ENCODE data around the gene DNPH1.

Gene DNPH1

DNA sequence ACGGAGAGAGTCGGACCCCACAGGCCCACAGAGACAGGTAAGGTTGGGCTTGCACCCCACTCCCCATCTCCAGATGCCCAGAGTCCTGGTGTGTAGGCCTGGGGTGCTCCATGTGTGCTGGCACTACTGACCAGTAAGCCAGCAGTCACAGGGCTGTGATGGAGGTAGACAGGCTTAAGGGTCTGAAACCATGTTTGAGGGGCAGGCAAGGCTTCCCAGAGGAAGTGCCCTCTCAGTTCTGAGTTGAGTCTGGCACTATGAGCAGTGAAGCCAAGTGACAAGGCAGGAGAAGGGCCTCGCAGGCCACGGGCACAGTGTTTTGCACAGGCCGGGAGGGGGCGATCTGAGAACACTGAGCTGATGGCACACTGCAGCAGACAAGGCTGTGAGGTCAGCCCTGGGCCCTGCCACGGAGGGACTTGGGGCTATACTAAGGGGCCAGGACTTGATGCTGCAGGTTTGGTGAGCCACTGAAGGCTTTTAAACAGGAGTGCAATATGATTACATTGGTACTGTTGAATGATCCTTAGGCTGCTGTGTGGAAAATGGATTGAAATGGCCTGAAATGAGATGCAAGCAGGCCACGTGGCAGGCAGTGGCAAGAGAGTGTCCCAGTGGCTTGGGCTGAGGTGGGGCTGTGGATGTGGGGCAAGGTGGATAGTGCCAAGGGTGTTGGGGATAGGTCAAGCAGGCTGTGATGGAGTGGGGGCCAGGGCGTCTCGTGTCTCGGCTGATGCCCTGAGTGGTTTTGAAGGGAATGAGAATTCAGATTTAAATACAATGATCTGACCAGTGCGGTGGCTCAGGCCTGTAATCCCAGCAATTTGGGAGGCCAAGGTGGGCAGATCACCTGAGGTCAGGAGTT lies 34.3 kb upstream of the DNPH1 start:
- DNase-seq = peak; percentile 64

DNA sequence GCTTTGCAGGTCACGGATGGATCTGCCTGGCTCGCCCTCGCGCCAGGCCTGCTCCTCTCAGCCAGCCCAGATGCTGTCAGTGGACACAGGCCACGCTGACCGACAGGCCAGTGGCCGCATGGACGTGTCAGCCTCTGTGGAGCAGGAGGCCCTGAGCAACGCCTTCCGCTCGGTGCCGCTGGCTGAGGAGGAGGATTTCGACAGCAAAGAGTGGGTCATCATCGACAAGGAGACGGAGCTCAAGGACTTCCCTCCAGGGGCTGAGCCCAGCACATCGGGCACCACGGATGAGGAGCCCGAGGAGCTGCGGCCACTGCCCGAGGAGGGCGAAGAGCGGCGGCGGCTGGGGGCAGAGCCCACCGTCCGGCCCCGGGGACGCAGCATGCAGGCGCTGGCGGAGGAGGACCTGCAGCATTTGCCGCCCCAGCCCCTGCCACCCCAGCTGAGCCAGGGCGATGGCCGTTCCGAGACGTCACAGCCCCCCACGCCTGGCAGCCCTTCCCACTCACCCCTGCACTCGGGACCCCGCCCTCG lies 33.6 kb upstream of the DNPH1 start:
- no peak for DNase-seq

DNA sequence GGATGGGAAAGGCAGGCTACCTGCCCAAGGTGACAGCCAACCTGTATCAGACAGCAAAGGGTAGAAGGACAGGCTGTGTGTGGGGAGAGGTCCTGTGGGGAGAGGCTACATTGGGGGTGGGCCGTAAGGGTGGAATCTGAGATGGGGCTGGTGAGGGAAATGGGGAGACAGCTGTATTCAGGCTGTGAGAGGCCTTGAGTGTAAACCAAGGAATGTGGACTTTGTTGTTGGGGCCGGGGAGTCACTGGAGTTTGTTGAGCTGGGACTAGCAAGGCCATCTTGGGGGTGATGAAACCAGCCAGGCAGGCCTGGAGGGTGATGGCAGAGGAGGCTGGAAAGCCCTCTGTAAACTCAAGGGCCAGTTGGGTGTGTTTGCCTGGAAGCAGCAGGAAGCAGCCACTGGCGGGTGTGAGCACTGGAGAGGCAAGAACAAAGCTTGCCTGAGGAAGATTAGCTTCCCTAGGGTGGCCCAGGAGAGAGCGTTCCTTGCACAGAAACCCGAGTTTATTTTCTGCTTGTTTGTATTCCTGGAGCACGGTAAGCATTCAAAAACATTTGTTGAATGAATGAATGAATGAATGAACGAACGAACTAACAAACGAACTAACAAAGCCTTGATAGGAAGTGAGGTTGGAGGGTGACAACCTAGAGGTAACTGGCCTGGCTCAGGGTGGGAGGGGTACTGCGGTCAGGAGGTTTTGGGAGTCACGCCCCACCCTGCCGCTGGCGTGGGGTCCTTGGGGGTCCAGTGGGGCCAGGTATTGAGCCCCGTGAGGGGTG lies 32.9 kb upstream of the DNPH1 start:
- DNase-seq = no peak

DNA sequence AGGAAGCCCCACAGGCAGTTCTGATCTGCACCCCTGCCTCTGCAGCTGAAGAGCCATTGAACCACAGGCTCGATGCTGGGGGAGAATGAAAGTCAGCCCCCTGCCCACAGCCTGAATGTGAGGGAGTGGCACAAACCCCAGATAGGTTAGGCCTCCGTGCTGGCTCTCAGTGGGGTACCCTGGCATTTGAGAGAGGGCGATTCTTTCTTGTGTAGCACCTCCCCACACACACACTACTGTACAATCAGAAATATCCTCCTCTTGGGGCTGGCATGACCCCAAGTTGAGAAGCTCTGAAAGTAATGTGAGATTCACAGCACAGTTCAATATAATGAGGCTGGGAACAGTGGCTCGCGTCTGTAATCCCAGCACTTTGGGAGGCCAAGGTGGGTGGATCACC lies 31.9 kb upstream of the DNPH1 start:
- DNase-seq = no peak

DNA sequence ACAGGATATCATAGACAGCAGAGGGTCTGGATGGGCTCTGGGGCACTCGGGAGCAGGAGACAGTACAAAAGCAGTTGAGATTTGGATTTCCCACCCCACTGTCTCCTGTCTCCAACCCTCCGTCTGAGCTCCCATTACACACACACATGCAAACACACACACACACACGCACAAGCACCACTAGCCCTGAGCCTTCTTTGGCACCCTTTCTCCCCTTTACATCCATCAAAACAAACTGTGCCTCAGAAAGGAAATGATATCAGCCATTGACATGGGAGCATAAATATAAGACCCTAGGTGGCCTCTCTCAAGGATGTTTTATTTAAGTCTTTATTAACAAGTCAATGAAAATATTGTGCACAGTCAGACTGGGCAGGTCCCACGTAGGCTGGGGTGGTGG lies 31.5 kb upstream of the DNPH1 start:
- DNase-seq = no peak

DNA sequence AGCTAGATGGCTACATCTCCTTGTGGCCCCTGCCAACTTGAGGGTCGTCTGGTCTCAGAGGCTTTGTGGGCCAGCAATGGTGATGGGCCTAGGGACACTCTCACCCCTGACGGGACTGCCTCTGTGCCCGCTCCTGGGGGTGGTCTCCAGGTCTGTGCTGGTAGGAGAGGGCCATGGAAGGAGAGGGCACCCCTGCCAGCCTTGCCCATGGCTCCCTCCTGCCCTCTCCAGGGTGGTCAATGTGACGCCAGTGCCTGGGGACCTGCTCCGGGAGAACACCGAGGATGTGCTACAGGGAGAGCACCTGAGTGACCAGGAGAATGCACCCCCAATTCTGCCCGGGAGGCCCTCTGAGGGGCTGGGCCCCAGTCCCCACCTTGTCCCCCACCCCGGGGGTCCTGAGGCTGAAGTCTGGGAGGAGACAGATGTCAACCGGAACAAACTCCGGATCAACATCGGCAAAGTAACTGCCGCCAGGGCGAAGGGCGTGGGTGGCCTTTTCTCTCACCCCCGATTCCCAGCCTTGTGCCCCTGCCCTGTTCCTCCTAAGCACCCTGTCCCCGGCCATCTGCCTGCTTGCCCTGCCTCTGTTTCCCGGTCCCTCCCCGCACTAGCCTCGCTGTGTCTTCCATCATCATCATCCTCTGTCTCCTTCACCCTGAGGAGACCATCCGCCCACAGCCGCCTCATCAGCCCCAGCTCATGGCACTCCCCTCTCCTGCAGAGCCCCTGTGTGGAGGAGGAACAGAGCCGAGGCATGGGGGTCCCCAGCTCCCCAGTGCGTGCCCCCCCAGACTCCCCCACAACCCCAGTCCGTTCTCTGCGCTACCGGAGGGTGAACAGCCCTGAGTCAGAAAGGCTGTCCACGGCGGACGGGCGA lies 29.8 kb upstream of the DNPH1 start:
- no peak for DNase-seq

DNA sequence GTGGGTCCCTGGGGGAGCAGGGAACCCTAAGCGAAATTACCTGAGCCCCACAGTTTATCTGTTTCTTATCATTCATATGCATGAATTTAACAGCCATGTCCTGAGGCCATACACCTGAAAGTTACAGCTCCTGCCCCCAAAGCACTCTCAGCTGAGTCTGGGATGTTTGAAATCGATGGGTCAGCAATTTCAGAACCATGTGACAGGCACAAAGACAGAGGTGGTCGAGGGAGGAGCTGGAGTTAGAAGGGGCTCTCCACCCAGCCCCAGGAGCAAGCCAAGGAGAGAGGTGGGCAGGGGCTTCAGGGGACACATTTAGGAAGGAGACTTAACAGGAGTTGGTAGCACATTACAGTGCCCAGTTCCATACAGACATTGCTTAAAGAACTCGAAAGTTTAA lies 28.9 kb upstream of the DNPH1 start:
- DNase-seq = no peak

DNA sequence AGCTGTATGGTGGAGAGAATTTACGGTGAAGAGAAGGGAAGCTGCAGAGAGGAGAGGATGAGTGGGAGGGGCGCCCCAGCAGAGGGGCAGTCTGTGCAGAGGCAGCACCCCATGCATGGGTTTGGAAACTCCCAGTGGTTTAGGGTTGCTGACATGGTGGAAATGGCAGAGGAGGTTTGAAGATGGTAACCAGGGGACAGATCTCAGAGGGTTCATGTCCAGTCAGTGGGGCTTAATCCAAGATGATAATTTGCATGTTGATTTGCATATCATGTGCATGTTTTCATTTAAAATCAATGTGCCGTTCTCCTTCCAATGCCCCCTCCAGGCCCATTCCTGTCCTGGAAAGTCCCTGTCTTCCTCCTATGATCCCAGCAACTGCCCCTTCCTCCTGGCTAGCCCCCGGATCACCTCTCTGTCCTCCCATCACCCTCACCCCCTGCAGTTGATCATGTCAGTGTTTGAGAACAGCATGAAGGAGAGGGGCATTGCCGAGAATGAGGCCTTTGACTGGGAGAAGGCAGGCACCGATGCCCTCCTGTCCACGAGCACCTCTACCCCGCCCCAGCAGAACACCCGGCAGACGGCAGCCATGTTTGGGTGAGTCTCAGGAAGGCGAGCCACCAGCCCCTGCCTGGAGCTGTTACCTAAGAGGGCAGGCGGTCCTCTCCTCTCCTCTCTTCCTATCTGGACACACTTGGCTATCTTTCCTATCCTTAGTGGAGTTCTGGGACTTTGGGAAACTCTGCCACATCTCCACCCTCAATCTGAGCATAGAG lies 28.3 kb upstream of the DNPH1 start:
- DNase-seq = no peak

DNA sequence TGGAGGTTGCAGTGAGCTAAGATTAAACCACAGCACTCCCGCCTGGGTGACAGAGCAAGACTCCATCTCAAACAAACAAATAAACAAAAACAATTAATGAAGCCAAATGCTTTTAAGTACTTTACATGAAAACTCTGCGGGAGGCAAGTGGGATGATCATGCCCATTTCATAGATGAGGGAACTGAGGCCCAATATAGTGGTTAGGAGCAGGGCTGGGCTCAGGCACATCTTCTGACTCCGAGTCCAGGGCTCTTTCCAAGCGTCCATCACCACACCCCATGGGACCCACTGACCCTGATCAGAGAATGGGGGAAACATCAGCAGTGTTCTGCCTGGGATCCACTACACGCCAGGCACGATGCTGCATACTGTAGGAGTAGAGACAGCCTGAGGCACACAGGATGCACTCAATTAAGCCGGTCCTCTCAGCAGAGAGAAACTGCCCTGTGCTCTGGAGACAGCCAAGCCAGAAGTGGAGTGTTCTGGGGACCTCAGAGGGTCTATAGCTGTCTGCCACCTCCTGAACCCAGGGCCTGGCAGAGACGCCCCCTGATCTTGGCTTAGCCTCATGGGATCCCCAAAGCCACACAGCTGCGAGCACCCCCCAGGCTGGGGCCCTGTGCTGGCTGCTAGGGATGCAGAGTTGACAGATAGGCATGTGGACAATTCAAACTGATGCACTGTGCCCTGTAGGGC lies 27.5 kb upstream of the DNPH1 start:
- no peak for DNase-seq

DNA sequence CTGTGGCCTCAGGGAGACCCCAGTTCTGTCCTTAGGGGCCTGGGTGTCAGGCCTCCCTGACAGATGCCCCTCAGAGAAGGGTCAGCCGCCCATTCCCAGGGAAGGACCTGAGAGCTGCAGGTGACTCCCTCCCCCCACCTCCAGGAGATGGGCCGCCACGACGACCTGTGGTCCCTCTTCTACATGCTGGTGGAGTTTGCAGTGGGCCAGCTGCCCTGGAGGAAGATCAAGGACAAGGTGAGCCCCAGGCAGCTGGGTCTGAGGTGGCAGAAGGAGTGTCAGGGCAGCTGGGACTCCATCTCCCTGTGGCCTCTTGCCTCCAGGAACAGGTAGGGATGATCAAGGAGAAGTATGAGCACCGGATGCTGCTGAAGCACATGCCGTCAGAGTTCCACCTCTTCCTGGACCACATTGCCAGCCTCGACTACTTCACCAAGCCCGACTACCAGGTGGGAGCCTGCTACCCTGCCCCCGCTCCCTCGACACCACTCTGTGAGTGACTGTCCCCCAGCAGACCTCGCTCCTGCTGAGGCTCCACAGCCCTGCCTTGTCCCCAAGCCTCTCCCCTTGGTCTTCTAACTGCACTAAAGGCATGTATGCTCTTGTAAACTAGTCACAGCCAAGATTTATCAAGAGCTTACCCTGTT lies 26.2 kb upstream of the DNPH1 start:
- DNase-seq = no peak

DNA sequence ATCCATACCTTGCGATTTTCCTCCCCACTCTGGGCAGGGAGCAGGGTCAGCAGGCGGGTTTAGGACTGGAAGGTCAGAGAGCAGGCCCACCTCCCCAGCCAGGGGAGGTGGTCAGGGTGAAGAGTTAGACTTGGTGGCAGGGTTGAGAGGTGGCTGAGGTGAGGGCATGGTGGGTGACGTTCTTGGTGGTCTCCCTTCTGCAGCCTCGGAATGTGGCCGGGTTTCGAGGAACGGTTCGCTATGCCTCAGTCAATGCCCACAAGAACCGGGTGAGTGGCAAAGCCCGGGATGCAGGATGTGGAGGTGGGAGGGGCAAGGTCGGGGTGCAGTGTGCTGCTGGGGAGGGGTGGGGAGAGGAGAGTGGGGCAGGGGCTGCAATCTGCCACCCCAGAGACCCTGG lies 25.6 kb upstream of the DNPH1 start:
- no peak for DNase-seq

DNA sequence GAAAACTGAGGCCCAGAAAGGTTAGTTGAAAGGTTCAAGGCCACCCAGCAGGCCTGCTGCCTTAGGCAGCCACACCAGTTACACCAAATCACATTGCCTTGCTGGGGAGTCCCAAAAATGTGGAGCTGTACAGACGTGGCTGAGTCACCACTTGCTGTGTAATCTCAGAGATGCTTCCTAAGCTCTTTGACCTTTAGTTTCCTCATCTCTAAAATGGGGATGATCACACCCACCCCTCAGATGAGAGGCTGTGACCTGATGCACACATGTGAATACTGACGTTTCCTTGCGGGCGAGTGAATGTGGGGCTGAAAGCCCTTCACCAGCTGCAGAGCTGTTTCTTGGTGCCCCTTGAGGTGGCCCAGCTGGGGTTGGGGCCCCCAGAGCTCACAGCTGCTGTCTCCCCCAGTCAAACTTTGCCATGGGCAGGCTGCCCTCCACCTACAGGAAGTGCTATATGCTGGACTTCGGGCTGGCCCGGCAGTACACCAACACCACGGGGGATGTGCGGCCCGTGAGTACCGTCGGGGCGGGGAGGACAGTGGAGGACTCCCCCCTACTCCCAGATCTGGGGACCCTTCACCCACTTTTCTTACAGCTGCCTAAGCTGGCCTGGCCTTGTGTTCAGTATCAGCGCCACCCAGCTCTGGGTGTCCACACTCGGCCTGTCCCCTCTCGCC lies 25.0 kb upstream of the DNPH1 start:
- no peak for DNase-seq

DNA sequence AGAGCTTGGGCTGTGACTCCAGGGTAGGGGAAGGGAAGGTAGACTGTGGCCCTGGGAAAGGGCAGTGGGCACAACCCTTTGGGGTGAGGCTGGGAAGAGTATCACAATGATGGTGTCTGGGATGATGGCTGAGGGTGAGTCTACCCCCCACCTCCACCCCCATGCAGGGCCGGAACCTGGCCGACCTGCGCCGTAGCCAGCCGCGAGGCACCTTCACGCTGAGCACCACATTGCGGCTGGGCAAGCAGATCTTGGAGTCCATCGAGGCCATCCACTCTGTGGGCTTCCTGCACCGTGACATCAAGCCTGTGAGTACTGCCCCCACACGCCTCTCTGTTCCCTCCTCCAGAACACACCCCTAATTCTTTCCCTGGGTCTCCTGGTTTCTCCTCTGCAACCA lies 24.1 kb upstream of the DNPH1 start:
- no peak for DNase-seq

DNA sequence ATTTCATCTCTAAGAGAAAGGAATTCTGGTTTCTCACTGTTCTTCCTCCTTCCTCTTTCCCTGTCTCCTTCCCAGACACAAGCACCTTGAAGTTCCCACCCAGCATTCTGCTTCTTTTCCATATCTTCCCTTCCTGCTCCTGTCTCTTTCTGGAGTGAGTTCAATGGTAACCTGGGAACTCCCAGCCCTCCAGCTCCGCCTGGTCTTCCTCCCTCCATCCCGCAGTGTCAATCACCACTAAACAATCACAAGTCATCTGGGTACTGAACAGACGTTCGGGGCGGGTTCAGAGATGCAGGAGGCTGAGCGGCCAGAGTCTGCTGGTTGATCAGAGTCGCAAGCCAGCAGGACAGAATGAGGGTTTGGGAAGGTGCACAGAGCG lies 21.7 kb upstream of the DNPH1 start:
- no peak for DNase-seq

DNA sequence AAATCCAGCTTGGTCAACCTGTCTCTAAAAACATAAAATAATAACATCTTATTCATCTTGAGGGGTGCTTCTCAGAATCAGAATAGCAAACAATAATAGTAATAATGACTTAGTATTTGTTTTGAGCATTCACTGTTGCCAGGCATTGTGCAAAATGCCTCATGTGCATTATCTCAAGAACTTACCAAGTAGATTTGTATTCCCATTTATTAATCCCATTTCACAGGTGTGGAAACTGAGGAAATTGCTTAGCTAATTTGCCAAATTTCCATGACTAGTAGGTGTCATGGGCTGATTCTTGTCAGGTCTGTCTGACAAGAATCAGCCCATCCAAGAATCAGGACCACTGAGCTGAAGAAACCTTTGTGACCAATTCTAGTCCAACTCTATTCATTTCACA lies 19.5 kb upstream of the DNPH1 start:
- DNase-seq = no peak

DNA sequence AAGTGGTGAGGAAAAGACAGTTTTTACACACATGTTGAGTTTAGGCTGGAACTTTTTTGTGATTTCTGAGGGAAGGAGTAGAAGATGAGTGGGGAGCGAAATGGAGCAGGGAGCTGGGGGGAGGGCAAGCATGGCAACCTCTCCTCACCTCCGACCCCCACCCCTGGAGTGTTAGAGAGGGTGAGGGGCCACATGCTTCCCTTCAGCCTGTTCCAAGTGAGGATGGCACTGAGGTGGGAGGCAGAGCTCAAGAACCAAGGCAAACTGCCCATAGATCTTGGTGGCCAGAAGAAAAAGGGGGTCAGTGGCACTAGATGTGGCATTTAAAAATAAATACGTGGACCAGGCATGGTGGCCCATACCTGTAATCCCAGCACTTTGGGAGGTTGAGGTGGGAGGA lies 18.8 kb upstream of the DNPH1 start:
- DNase-seq = no peak

DNA sequence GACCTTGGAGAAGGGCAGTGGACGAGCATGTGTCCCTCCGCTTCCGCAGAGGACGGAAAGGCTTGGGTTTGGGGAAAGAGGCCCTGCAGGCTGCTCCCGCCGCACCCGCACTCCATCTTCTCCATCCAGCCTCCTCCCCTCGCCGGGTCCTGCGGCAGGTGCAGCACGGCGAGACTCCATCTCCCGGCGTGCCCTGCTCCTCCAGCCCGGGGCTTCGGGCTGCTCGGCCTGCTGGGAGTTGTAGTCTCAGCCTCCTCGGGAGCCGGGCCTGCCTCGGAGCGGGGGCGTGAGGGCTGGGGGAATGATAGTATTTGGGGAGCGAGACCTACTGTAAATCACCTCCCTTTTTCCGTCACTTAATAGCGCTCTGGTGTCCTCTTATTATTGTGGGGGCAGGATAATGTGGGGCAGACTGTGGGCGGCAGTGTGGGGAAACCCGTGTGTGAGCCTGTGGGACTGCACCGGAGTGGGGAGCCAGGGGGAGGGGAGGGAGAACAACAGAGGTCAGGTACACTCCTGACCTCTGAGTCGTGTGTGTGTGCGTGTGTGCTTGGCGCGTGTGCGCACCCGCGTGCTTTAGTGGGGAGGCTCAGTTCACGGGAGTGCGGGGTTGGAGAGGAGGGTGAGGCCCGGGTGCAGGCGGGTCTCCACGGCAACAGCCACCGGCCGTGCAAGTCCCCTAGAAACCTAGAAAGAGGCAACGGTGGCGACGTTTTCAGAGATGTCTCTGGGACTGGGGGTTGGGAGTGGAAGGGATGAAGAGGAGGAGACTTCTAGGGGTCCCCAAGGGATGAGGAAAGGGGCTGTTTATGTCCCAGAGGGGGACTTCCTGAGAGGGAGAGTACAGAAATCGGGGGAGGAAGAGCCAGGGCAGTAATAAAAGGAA lies 18.1 kb upstream of the DNPH1 start:
- peak; percentile 73 for DNase-seq

DNA sequence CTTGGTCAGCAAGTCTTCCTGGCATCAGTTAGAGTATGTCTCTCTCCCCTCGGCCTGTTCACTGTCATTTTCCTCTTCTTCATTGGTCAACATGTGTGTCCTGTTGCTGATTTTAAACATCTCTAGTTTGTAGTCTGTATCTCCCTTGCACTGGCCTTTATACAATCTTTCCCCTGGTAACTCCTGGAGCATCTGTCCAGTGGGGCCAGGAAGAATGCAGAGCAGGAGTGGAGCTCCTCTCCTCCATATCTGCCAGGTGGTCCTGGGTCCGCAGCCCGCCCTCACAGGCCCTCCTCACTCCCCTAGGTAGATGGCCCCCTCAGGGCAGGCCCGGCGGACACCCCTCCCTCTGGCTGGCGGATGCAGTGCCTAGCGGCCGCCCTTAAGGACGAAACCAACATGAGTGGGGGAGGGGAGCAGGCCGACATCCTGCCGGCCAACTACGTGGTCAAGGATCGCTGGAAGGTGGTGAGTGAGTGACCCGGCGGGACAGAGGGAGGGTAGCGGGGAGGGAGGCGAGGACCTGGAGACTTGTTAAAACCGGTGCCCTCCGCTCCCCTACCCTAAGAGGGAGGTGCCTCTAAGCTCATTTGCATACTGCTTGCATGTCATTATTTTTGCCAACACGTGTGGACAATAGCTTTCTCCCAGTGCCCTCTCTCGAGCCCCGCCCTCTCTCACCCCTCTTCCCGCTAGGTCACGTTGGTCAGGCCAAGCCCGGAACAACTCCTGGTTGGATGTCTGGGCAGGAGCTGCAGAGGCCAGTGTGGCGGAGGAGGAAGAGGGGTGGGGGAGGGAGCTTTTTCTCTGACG lies 17.2 kb upstream of the DNPH1 start:
- no peak for DNase-seq

All from activated T-cell treated with anti-CD3 and anti-CD28 coated beads for 4 hours (primary cell).